Epidermal melanocyte (primary cell): ENCODE results near the gene NOS1AP.

ENCODE experiments used
- DNase-seq: peaks from one replicate; pipeline ENCODE4 v3.0.0; 2011; ENCODE audit warnings: low spot score; ENCODE audit not compliant: insufficient read length

NOS1AP gene

GRCh38 chr1:162380061-162380846 is 310.8 kb downstream of the NOS1AP start:
- DNase-seq, result no peak

- DNase-seq, result no peak
Measured at GRCh38 chr1:162381383-162381782, 311.9 kb downstream of the NOS1AP start, which contains the start of gene C1orf226. Gene C1orf226 (plus strand): TSS chr1:162381728. CDS start chr1:162381902, 174 bp downstream.

- peak; percentile 14 for DNase-seq
Measured at GRCh38 chr1:162381941-162382750, 312.7 kb downstream of the NOS1AP start.

GRCh38 chr1:162383091-162383490 is 313.6 kb downstream of the NOS1AP start:
- DNase-seq, result peak; percentile 4

GRCh38 chr1:162383516-162383915 is 314.0 kb downstream of the NOS1AP start:
- peak; percentile 8 for DNase-seq

GRCh38 chr1:162384116-162384515 is 314.6 kb downstream of the NOS1AP start:
- no peak for DNase-seq

GRCh38 chr1:162384601-162385279 is 315.2 kb downstream of the NOS1AP start:
- DNase-seq, result no peak

- no peak for DNase-seq
Measured at GRCh38 chr1:162385280-162385623, 315.8 kb downstream of the NOS1AP start.

GRCh38 chr1:162385702-162386101 is 316.2 kb downstream of the NOS1AP start:
- DNase-seq, result peak; percentile 10

GRCh38 chr1:162386292-162387225 is 317.1 kb downstream of the NOS1AP start:
- peak; percentile 8 for DNase-seq

- no peak for DNase-seq
Measured at GRCh38 chr1:162387226-162388082, 318.0 kb downstream of the NOS1AP start.

GRCh38 chr1:162388083-162388594 is 318.6 kb downstream of the NOS1AP start:
- DNase-seq, result peak; percentile 8

- peak; percentile 8 for DNase-seq
Measured at GRCh38 chr1:162388615-162389014, 319.1 kb downstream of the NOS1AP start.

- peak; percentile 19 for DNase-seq
Measured at GRCh38 chr1:162389021-162389818, 319.7 kb downstream of the NOS1AP start.

GRCh38 chr1:162389971-162390370 is 320.5 kb downstream of the NOS1AP start:
- no peak for DNase-seq

- no peak for DNase-seq
Measured at GRCh38 chr1:162390396-162391185, 321.1 kb downstream of the NOS1AP start.

GRCh38 chr1:162391790-162392563 is 322.5 kb downstream of the NOS1AP start:
- peak; percentile 54 for DNase-seq
